Activated T-helper 17 cell treated with anti-CD3 and anti-CD28 coated beads, Interleukin-2, amount 50 U/mL, for 72 hours (primary cell): ENCODE results near the gene KLHL5. TPM values are rescaled to one million over a fixed set of nuclear protein-coding genes. Genes with fewer than 3 reads are reported as not detected.

Source experiments
- ATAC-seq: fragments of 150-1000 bp; cut with Tn5 transposase; replicated peaks from 2 replicates; pipeline ENCODE4 v1.10.0; 2021; ENCODE audit warnings: mild to moderate bottlenecking, moderate library complexity
- H3K27ac Mint-ChIP-seq: one replicate; pipeline ENCODE4 v1.8.0; 2022; ENCODE audit warnings: mixed read lengths
- H3K27me3 Mint-ChIP-seq: one replicate; pipeline ENCODE4 v1.8.0; 2022; ENCODE audit warnings: mixed read lengths
- H3K36me3 Mint-ChIP-seq: one replicate; pipeline ENCODE4 v1.8.0; 2022; ENCODE audit warnings: low read depth, mild to moderate bottlenecking, mixed read lengths
- H3K4me1 Mint-ChIP-seq: one replicate; pipeline ENCODE4 v1.8.0; 2022; ENCODE audit warnings: mixed read lengths
- H3K4me3 Mint-ChIP-seq: one replicate; pipeline ENCODE4 v1.8.0; 2022; ENCODE audit warnings: mild to moderate bottlenecking, mixed read lengths
- H3K9me3 Mint-ChIP-seq: one replicate; pipeline ENCODE4 v1.8.0; 2022; ENCODE audit warnings: mixed read lengths
- total RNA-seq, 2 donors: library from RNA; stranded (reverse); gene quantifications; one replicate each; pipeline ENCODE4 v1.2.3, GENCODE V29; 2022

Gene KLHL5
- total RNA-seq, 2 donors from 2014 or later, result 19.4 to 28.1 TPM

GRCh38 chr4:39154009-39154408 lies 92.0 kb downstream of the KLHL5 start:
- no peaks in the 10 kb centered on the region for H3K4me1 Mint-ChIP-seq
- H3K36me3 Mint-ChIP-seq, result no peaks in the 10 kb centered on the region
- ATAC-seq, result no peak
- no peak overlapping the region for H3K27ac Mint-ChIP-seq
- no peaks in the 10 kb centered on the region for H3K9me3 Mint-ChIP-seq
- H3K27me3 Mint-ChIP-seq, result no peaks in the 10 kb centered on the region
- H3K4me3 Mint-ChIP-seq, result no peak overlapping the region

- no peak for ATAC-seq
- no peak overlapping the region for H3K4me3 Mint-ChIP-seq
- H3K36me3 Mint-ChIP-seq, result no peaks in the 10 kb centered on the region
- H3K27ac Mint-ChIP-seq, result no peak overlapping the region
- H3K27me3 Mint-ChIP-seq, result no peaks in the 10 kb centered on the region
- H3K4me1 Mint-ChIP-seq, result no peaks in the 10 kb centered on the region
- H3K9me3 Mint-ChIP-seq, result no peaks in the 10 kb centered on the region
Measured at GRCh38 chr4:39157520-39157919, 95.5 kb downstream of the KLHL5 start.

- H3K4me3 Mint-ChIP-seq, result no peak overlapping the region
- H3K27me3 Mint-ChIP-seq, result no peaks in the 10 kb centered on the region
- H3K36me3 Mint-ChIP-seq, result no peaks in the 10 kb centered on the region
- peaks cover 4% of the 10 kb centered on the region for H3K9me3 Mint-ChIP-seq
- ATAC-seq, result no peak
- H3K4me1 Mint-ChIP-seq, result peaks cover 5% of the 10 kb centered on the region
- H3K27ac Mint-ChIP-seq, result no peak overlapping the region
Measured at GRCh38 chr4:39166177-39166576, 104.1 kb downstream of the KLHL5 start.

DNA sequence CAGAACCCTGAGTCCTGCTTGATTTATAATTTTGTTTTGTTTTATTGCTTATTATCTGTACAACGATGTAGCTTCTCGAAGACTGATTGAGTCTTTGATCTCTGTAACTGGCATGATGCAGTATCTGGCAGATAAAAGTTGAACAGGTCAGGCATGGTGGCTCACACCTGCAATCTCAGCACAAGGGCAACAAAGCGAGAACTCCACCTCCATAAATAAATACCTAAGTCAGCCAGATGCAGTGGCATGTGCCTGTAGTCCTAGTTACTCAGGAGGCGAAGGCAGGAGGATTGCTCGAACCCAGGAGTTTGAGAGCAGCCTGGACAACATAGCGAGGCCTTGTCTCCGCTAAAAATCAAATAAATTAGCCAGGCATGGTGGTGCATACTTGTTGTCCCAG lies 104.6 kb downstream of the KLHL5 start:
- no peak overlapping the region for H3K4me3 Mint-ChIP-seq
- no peaks in the 10 kb centered on the region for H3K36me3 Mint-ChIP-seq
- peaks cover 5% of the 10 kb centered on the region for H3K4me1 Mint-ChIP-seq
- H3K9me3 Mint-ChIP-seq, result peaks cover 4% of the 10 kb centered on the region
- no peak overlapping the region for H3K27ac Mint-ChIP-seq
- no peak for ATAC-seq
- H3K27me3 Mint-ChIP-seq, result no peaks in the 10 kb centered on the region

- H3K27me3 Mint-ChIP-seq, result no peaks in the 10 kb centered on the region
- H3K9me3 Mint-ChIP-seq, result peaks cover 4% of the 10 kb centered on the region
- no peak overlapping the region for H3K4me3 Mint-ChIP-seq
- no peak overlapping the region for H3K27ac Mint-ChIP-seq
- peaks cover 5% of the 10 kb centered on the region for H3K4me1 Mint-ChIP-seq
- no peak for ATAC-seq
- H3K36me3 Mint-ChIP-seq, result no peaks in the 10 kb centered on the region
Measured at GRCh38 chr4:39169426-39169825, 107.4 kb downstream of the KLHL5 start.

DNA sequence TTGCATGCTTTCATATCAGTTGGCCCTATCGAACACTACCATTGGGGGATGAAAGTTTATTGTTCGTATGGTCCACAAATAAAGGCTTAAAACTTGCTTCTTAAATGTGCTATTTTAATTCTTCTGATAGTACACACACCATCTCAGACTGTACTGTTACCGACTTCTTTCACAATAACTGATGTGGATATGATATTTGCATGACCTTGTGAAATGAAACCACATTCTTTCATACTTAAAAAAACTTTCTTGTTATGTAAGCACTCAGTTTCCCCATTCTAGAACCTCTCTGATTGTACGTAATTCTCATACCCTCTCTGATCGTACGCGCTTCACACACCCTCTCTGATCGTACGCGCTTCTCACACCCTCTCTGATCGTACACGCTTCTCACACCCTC lies 108.3 kb downstream of the KLHL5 start:
- Mint-ChIP-seq H3K4me3 (no peak overlapping the region), H3K9me3 (peaks cover 4% of the 10 kb centered on the region), H3K27me3 (no peaks in the 10 kb centered on the region), H3K4me1 (peaks cover 5% of the 10 kb centered on the region), H3K27ac (no peak overlapping the region), H3K36me3 (no peaks in the 10 kb centered on the region)
- no peak for ATAC-seq

Other genes with a start within 250 kb of the KLHL5 start
- gene TLR6, start 205.4 kb upstream of the KLHL5 start, total RNA-seq, result 1 to 10 TPM; 2.7 to 3.0 TPM
- gene FAM114A1, start 194.4 kb upstream of the KLHL5 start, total RNA-seq, result 1 to 10 TPM in 1 of 2 donors, under 1 TPM in 1; 0.35 to 1.5 TPM
- 10 to 100 TPM; 25.7 to 37.9 TPM for gene TMEM156, start 29.8 kb upstream of the KLHL5 start, total RNA-seq
- gene WDR19, start 120.3 kb downstream of the KLHL5 start, total RNA-seq, result 10 to 100 TPM; 10.4 to 13.9 TPM